Small intestine (tissue), 7 donors: ENCODE data around the gene DYDC1. TPM values are rescaled to one million over a fixed set of nuclear protein-coding genes. Genes with fewer than 3 reads are reported as not detected.

Experiments
- DNase-seq, 2 donors: peaks; one replicate each; pipeline versions ENCODE4 v3.0.0 to v3.0.0-alpha.2; 2013
- FAIRE-seq: peaks from 2 replicates; lab custom pipeline; 2012; peaks lifted over from hg19 to GRCh38; lab: Jason Lieb, UNC
- H3K27ac ChIP-seq, 3 donors: one replicate each; pipeline ENCODE4 v1.5.1; 2013; ENCODE audit warnings: low read length in 2 of 3, mild to moderate bottlenecking in 2 of 3, control low read depth in 1 of 3, inconsistent platforms in 1 of 3, low read depth in 1 of 3, moderate library complexity in 1 of 3
- H3K27me3 ChIP-seq, 3 donors: one replicate each; pipeline ENCODE4 v1.6.1; 2013; ENCODE audit warnings: low read length in 3 of 3, inconsistent platforms in 1 of 3; ENCODE audit not compliant: control insufficient read depth in 3 of 3, insufficient read depth in 3 of 3
- H3K36me3 ChIP-seq, 3 donors: one replicate each; pipeline ENCODE4 v1.6.1; 2013; ENCODE audit warnings: low read length in 3 of 3, inconsistent platforms in 1 of 3, low read depth in 1 of 3, mild to moderate bottlenecking in 1 of 3, moderate library complexity in 1 of 3; ENCODE audit not compliant: control insufficient read depth in 3 of 3, insufficient read depth in 2 of 3
- H3K4me1 ChIP-seq, 3 donors: one replicate each; pipeline ENCODE4 v1.6.1; 2013; ENCODE audit warnings: low read length in 2 of 3, inconsistent platforms in 1 of 3, low read depth in 1 of 3, mild to moderate bottlenecking in 1 of 3, moderate library complexity in 1 of 3; ENCODE audit not compliant: control insufficient read depth in 3 of 3, insufficient read depth in 2 of 3
- H3K4me3 ChIP-seq, 3 donors: one replicate each; pipeline ENCODE4 v1.5.1; 2013; ENCODE audit warnings: low read length in 3 of 3, control low read depth in 1 of 3, inconsistent platforms in 1 of 3, low read depth in 1 of 3, mild to moderate bottlenecking in 1 of 3, moderate library complexity in 1 of 3
- H3K9me3 ChIP-seq, 2 donors: one replicate each; pipeline ENCODE4 v1.6.1; 2013; ENCODE audit warnings: low read depth in 1 of 2, low read length in 1 of 2; ENCODE audit not compliant: control insufficient read depth in 2 of 2, insufficient read depth in 1 of 2
- WGBS, 3 donors: extraction: QIAGEN DNeasy Blood & Tissue Kit; methylation state at CpG; one replicate each; pipeline ENCODE4 v1.1.7; 2013; 5-methylcytosine and 5-hydroxymethylcytosine counted together
- polyA plus RNA-seq, 4 donors: library from polyadenylated mRNA; stranded (reverse) in 3 of 4; unstranded in 1 of 4; fragments of 200-250 nt in 3 of 4; fragments of 120-200 nt in 1 of 4; gene quantifications; one replicate each; pipeline versions ENCODE4 v1.2.1 to v1.2.3, GENCODE V29; 2013
- donor health status: healthy with polysubstance abuse.
- donor health status: control.
- donor health status: control.
- donor health status: Bipolar disorder and iron deficiency.
- donor health status: healthy.

Gene DYDC1
- polyA plus RNA-seq, 4 donors = not detected

- no peaks in the 10 kb centered on the region for H3K9me3 ChIP-seq
- no peaks in the 10 kb centered on the region for H3K36me3 ChIP-seq
- DNase-seq = peak in 1 of 2 donors; percentile 62
- 42 to 69% (median 46%) methylated on average over 9 of the region's 9 CpGs for WGBS, 3 donors
- H3K27ac ChIP-seq = no peak overlapping the region
- H3K27me3 ChIP-seq = no peaks in the 10 kb centered on the region
- H3K4me1 ChIP-seq = peaks cover 0 to 5% (median 4%) of the 10 kb centered on the region in 3 donors
- no peak overlapping the region for H3K4me3 ChIP-seq
- no peak for FAIRE-seq
Observed at GRCh38 chr10:80390740-80391139, 34.2 kb upstream of the DYDC1 start.

- DNase-seq (peak; percentile 38 to 54), FAIRE-seq (no peak)
- Histone ChIP-seq H3K27ac (no peak overlapping the region), H3K9me3 (no peaks in the 10 kb centered on the region), H3K27me3 (no peaks in the 10 kb centered on the region), H3K4me1 (peaks cover 0 to 2% (median 0%) of the 10 kb centered on the region in 3 donors), H3K4me3 (no peak overlapping the region), H3K36me3 (no peaks in the 10 kb centered on the region)
- WGBS, 3 donors = 5 to 19% (median 8%) methylated on average over 4 of the region's 4 CpGs
Observed at GRCh38 chr10:80382989-80383388, 26.4 kb upstream of the DYDC1 start.

GRCh38 chr10:80380185-80380584, 23.6 kb upstream of the DYDC1 start:
- Histone ChIP-seq H3K36me3 (no peaks in the 10 kb centered on the region), H3K4me3 (no peak overlapping the region), H3K4me1 (peaks cover 0 to 2% (median 0%) of the 10 kb centered on the region in 3 donors), H3K9me3 (no peaks in the 10 kb centered on the region), H3K27ac (no peak overlapping the region), H3K27me3 (no peaks in the 10 kb centered on the region)
- no peak for DNase-seq
- FAIRE-seq = no peak
- WGBS, 3 donors = 78 to 81% (median 80%) methylated on average over 4 of the region's 4 CpGs

GRCh38 chr10:80379701-80380100, 23.1 kb upstream of the DYDC1 start:
- Histone ChIP-seq H3K36me3 (no peaks in the 10 kb centered on the region), H3K27me3 (no peaks in the 10 kb centered on the region), H3K9me3 (no peaks in the 10 kb centered on the region), H3K4me1 (peaks cover 0 to 2% (median 0%) of the 10 kb centered on the region in 3 donors), H3K4me3 (no peak overlapping the region), H3K27ac (no peak overlapping the region)
- no peak for FAIRE-seq
- DNase-seq = no peak
- 34 to 75% (median 38%) methylated on average over 3 of the region's 3 CpGs for WGBS, 3 donors

- Histone ChIP-seq H3K4me3 (no peak overlapping the region), H3K27me3 (no peaks in the 10 kb centered on the region), H3K4me1 (no peaks in the 10 kb centered on the region), H3K27ac (no peak overlapping the region), H3K36me3 (no peaks in the 10 kb centered on the region), H3K9me3 (peaks cover 0 to 3% of the 10 kb centered on the region in 2 donors)
- 37 to 59% (median 43%) methylated on average over 2 of the region's 2 CpGs for WGBS, 3 donors
- FAIRE-seq = no peak
- peak in 1 of 2 donors; percentile 14 for DNase-seq
Observed at GRCh38 chr10:80373502-80373901, 16.9 kb upstream of the DYDC1 start.

GRCh38 chr10:80372675-80373074, 16.1 kb upstream of the DYDC1 start:
- Histone ChIP-seq H3K27ac (no peak overlapping the region), H3K4me1 (no peaks in the 10 kb centered on the region), H3K9me3 (peaks cover 0 to 3% of the 10 kb centered on the region in 2 donors), H3K36me3 (no peaks in the 10 kb centered on the region), H3K4me3 (no peak overlapping the region), H3K27me3 (no peaks in the 10 kb centered on the region)
- no peak for FAIRE-seq
- 80 to 85% (median 84%) methylated on average over 5 of the region's 5 CpGs for WGBS, 3 donors
- DNase-seq = no peak

- Histone ChIP-seq H3K36me3 (no peaks in the 10 kb centered on the region), H3K4me3 (no peak overlapping the region), H3K4me1 (no peaks in the 10 kb centered on the region), H3K9me3 (peaks cover 0 to 14% of the 10 kb centered on the region in 2 donors), H3K27me3 (peaks cover 0 to 2% (median 0%) of the 10 kb centered on the region in 3 donors), H3K27ac (no peak overlapping the region)
- 68 to 77% (median 74%) methylated on average over 6 of the region's 6 CpGs for WGBS, 3 donors
- FAIRE-seq (no peak), DNase-seq (no peak)
Observed at GRCh38 chr10:80371467-80371866, 14.9 kb upstream of the DYDC1 start.

- no peak for FAIRE-seq
- no peak for DNase-seq
- Histone ChIP-seq H3K36me3 (no peaks in the 10 kb centered on the region), H3K4me3 (no peak overlapping the region), H3K27ac (no peak overlapping the region), H3K9me3 (peaks cover 0 to 14% of the 10 kb centered on the region in 2 donors), H3K27me3 (peaks cover 0 to 4% (median 0%) of the 10 kb centered on the region in 3 donors), H3K4me1 (no peaks in the 10 kb centered on the region)
- 0 to 43% (median 15%) methylated on average over 1 of the region's 1 CpG for whole genome bisulfite sequencing, 3 donors
Observed at GRCh38 chr10:80365510-80365909, 9.0 kb upstream of the DYDC1 start.

GRCh38 chr10:80359644-80360043, 3.1 kb upstream of the DYDC1 start:
- Histone ChIP-seq H3K36me3 (no peaks in the 10 kb centered on the region), H3K9me3 (no peaks in the 10 kb centered on the region), H3K27ac (no peak overlapping the region), H3K4me3 (no peak overlapping the region), H3K4me1 (peaks cover 0 to 3% (median 0%) of the 10 kb centered on the region in 3 donors), H3K27me3 (peaks cover 0 to 15% (median 10%) of the 10 kb centered on the region in 3 donors)
- no peak for FAIRE-seq
- no peak for DNase-seq
- WGBS, 3 donors = 91 to 96% (median 94%) methylated on average over 22 of the region's 22 CpGs
